GM21360 (cell line): Measurements from ENCODE around the gene ZNF276.
"Not testable (repeated sequence)": the region's sequence is repeated elsewhere in the genome, so short reads cannot be mapped to it uniquely, and the experiment has no call there.

ENCODE experiments used
- ATAC-seq: cut with Tn5 transposase; IDR thresholded peaks from one replicate; pipeline ENCODE4 v1.9.1; 2021; ENCODE audit warnings: mild to moderate bottlenecking, moderate library complexity; ENCODE audit not compliant: unreplicated experiment

The ZNF276 gene

DNA sequence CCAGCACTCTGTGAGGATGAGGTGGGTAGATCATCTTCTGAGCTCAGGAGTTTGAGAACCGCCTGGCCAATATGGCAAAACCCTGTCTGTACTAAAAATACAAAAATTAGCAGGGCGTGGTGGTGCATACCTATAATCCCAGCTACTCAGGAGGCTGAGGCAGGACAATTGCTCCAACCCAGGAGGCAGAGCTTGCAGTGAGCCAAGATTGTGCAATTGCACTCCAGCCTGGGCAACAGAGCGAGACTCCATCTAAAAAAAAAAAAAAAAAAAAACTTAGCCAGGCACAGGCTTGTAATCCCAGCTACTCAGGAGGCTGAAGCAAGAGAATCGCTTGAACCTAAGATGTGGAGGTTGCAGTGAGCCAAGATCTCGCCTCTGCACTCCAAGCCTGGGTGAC, 56.9 kb downstream of the ZNF276 start:
- not testable (repeated sequence) for ATAC-seq

DNA sequence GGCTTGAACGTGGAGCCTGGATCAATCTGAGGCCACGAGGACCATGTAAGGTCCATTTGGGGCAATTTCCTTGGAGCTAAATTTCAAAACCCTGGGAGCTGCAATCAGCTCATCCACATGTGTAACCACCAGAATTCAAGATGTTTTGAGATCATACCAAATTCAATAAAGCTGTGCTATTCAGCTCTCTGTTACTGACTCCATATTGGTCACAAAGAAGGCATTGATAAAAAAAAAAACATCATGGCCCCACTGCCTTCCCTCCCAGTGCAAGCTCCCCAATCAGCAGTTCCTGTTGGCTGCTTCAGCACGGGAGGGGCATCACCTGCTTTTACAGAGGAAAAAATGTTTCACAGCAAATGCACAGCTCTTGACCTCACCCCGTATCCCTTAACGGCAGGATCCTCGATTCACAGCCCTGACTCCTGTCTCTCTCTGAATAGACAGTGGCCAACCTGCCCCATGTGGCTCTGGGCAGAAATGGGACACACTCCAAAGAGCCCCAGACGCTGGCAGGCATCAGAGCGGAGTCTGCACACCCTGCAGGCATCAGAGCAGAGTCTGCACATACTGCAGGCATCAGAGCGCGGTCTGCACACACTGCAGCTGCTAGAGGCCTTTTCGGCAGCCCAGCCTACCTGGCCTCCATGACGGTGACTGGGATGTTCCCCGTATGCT, 58.0 kb downstream of the ZNF276 start:
- ATAC-seq: no peak

DNA sequence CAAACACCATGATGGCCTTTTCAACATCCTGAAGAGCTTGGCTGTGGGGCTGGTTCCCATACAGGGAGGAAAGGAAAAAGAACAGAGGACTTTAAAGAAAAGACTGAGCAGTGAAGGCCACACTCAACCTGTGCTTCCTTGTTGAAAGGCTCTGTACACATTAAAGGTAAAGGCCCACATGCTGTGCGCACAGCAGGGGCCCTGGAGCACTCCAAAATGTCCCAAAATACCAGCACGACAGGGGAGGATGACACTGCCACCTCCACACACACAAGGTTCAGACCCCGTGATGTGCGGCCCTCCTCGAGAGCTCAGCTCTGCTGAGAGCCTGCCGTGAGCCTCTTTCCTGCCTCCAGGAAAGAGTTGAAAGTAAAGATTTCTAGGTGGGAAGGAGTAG, 58.6 kb downstream of the ZNF276 start:
- no peak for ATAC-seq

DNA sequence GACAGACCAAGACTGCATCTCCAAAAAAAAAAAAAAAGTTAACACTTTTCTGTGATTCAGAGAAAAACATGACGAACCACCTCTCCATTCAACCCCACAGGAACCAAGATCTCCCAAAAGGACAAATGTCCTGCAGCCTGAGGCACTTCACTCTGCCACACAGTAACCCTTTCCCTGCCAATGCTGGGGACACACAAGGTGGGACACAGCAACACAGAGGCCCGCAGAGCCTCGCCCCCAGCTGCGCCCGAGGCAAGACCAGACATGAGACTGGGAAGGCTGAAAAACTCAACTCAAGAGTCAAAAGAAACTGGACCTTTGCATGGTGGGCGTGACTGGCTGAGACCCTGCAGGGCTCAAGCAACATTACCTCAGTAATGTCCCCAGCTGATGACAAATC, 61.2 kb downstream of the ZNF276 start:
- ATAC-seq: no peak

DNA sequence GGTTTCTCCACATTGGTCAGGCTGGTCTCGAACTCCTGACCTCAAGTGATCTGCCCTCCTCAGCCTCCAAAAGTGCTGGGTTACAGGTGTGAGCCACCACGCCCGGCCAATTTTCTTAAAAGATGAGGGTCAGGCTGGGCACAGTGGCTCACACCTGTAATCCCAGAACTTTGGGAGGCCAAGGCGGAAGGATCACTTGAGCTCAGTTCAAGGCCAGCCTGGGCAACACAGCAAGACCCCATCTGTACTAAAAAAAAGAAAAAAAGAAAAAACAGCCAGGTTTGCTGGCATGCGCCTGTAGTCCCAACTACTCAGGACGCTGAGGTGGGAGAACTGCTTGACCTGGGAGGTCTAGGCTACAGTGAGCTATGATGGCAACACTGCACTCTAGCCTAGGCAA, 62.6 kb downstream of the ZNF276 start:
- not testable (repeated sequence) for ATAC-seq

DNA sequence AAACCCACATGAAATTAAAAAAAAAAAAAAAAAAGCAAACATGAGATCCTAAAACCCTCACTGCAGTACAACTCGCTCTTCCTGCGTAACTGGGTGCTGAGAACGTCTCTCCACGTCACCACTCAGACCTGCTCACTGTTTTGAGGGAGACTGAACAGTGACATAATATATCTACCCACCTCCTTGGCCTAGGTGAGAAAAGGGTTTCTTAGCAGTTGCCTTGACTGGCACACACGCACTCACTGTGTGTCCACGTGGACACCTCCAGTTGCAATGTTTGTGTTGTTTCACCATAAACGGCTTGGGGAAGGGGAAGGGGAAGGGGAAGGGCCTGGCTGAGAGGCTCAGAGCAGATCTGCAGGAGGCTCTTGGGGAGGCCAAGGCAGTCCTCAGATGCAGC, 63.1 kb downstream of the ZNF276 start:
- no peak for ATAC-seq

DNA sequence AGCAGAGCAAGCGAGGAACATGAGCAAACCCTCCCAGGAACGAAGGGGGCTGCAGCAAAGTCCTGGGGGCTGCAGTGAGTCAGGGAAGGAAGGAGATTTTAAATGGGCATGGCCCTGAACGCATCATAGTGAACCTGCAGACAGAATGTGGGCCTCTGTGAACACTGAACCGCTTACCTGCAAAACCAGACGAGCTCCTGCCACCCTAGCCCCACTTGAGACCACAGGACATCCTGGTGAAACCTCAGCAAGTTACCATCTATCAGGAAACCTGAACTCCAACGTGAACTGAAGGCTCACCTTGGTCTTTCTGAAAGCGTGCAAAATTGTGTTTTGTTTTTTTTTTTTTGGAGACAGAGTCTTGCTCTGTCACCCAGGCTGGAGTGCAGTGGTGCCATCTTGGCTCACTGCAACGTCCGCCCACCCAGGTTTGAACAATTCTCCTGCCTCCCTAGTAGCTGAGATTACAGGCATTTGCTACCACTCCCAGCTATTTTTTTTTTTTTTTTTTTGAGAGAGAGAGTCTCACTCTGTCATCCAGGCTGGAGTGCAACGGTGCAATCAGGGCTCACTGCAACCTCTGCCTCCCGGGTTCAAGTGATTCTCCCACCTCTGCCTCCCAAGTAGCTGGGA, 64.3 kb downstream of the ZNF276 start:
- ATAC-seq: no peak

DNA sequence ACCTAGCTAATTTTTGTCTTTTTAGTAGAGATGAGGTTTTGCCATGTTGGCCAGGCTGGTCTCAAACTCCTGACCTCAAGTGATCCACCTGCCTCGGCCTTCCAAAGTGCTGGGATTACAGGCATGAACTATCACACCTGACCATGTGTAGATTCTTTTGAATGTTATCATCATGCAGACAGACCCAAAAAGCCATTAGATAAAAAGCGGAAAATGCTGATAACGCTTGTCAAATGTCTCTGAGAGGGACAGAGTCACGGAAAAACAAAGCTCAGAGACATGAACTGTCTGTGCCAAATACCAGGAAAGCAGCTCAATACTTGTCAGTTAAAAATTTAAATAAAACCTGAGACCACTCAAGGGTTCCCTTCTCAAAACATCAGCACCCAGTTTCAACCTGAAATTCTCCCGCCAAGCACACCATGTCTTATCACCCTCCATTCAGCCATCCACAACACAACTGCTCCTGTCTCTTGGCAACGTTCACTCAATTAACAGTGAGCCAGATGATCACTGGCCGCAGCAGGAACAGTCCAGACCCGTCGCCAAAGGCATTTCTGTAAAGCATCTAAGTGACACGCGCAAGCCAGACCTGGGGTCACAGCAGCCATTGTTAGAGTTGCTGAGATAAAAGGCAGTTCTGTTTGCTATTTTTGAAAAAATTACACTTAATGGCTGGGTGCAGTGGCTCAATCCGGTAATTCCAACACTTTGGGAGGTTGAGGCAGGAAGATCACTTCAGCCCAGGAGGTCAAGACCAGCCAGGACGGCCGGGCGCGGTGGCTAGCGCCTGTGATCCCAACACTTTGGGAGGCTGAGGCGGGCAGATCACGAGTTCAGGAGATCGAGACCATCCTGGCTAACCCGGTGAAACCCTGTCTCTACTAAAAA, 65.4 kb downstream of the ZNF276 start:
- ATAC-seq: no peak

DNA sequence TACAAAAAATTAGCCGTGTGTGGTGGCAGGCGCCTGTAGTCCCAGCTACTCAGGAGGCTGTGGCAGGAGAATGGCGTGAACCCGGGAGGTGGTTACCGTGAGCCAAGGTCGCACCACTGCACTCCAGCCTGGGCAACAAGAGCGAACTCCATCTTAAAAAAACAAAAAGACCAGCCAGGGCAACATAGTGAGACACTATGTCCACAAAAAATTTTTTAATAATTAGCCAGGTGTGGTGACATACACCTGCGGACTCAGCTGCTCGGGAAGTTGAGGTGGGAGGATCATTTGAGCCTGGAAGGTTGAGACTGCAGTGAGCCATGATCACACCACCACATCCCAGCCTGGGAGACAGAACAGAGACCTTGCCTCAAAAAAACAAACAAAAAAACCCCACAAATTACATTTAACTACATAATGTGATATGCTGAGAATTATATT, 66.0 kb downstream of the ZNF276 start:
- ATAC-seq: no peak
